ENCODE results near the gene HSBP1. TPM values are rescaled to one million over a fixed set of nuclear protein-coding genes. Genes with fewer than 3 reads are reported as not detected.

The HSBP1 gene
- total and polyA plus RNA-seq, 7 donors, result 7.5 to 40.6 (median 16.9) TPM

- Histone ChIP-seq H3K27ac (no peak overlapping the region), H3K4me3 (no peak overlapping the region), H3K36me3 (no peaks in the 10 kb centered on the region), H3K4me1 (no peaks in the 10 kb centered on the region), H3K9me3 (no peaks in the 10 kb centered on the region), H3K27me3 (no peaks in the 10 kb centered on the region)
- WGBS, 2 donors, result 51 to 75% methylated on average over 9 of the region's 9 CpGs
- TF ChIP-seq POLR2A (IDR thresholded peaks at IDR 0.05), result no peak
- TF ChIP-seq POLR2AphosphoS5 (IDR thresholded peaks at IDR 0.05), result no peak
- TF ChIP-seq EP300 (IDR thresholded peaks at IDR 0.05), result no peak
- TF ChIP-seq CTCF (IDR thresholded peaks at IDR 0.05), result no peak
- no peak for DNase-seq
- intact Hi-C loops (cut with DNase I), result no loop called here
These were observed 14.6 kb upstream of the HSBP1 start for GRCh38 chr16:83793179-83793578.

GRCh38 chr16:83794860-83795554, 12.8 kb upstream of the HSBP1 start:
- TF ChIP-seq POLR2A (IDR thresholded peaks at IDR 0.05), result no peak
- TF ChIP-seq EP300 (IDR thresholded peaks at IDR 0.05), result no peak
- no peak for TF ChIP-seq CTCF (IDR thresholded peaks at IDR 0.05)
- TF ChIP-seq POLR2AphosphoS5 (IDR thresholded peaks at IDR 0.05), result no peak
- intact Hi-C loops (cut with DNase I), result no loop called here
- WGBS, 2 donors, result 71 to 74% methylated on average over 10 of the region's 10 CpGs

GRCh38 chr16:83797013-83797412, 10.8 kb upstream of the HSBP1 start:
- DNase-seq, result no peak
- no peaks in the 10 kb centered on the region for H3K9me3 ChIP-seq
- H3K4me3 ChIP-seq, result no peak overlapping the region
- WGBS, 2 donors, result 30 to 63% methylated on average over 9 of the region's 9 CpGs
- H3K27ac ChIP-seq, result no peak overlapping the region
- peaks cover 0 to 2% (median 1%) of the 10 kb centered on the region in 4 donors for H3K4me1 ChIP-seq
- intact Hi-C loops (cut with DNase I), result no loop called here
- no peaks in the 10 kb centered on the region for H3K27me3 ChIP-seq
- no peaks in the 10 kb centered on the region for H3K36me3 ChIP-seq
- no peak for TF ChIP-seq EP300 (IDR thresholded peaks at IDR 0.05)
- TF ChIP-seq POLR2AphosphoS5 (IDR thresholded peaks at IDR 0.05), result no peak
- TF ChIP-seq CTCF (IDR thresholded peaks at IDR 0.05), result no peak
- TF ChIP-seq POLR2A (IDR thresholded peaks at IDR 0.05), result no peak

More at GRCh38 chr16:83794860-83795554, 12.8 kb upstream of the HSBP1 start:
- Histone ChIP-seq H3K27me3 (no peaks in the 10 kb centered on the region), H3K27ac (no peak overlapping the region), H3K9me3 (no peaks in the 10 kb centered on the region), H3K36me3 (no peaks in the 10 kb centered on the region), H3K4me3 (no peak overlapping the region), H3K4me1 (no peaks in the 10 kb centered on the region)
- DNase-seq, result no peak

- intact Hi-C loops (cut with DNase I), result no loop called here
- Histone ChIP-seq H3K9me3 (no peaks in the 10 kb centered on the region), H3K27me3 (no peaks in the 10 kb centered on the region), H3K36me3 (no peaks in the 10 kb centered on the region), H3K4me3 (no peak overlapping the region), H3K27ac (no peak overlapping the region), H3K4me1 (peaks cover 0 to 10% (median 2%) of the 10 kb centered on the region in 4 donors)
- no peak for TF ChIP-seq POLR2AphosphoS5 (IDR thresholded peaks at IDR 0.05)
- no peak for TF ChIP-seq POLR2A (IDR thresholded peaks at IDR 0.05)
- no peak for TF ChIP-seq EP300 (IDR thresholded peaks at IDR 0.05)
- TF ChIP-seq CTCF (IDR thresholded peaks at IDR 0.05), result no peak
- no peak for DNase-seq
- WGBS, 2 donors, result 78 to 79% methylated on average over 1 of the region's 1 CpG
These were observed 8.4 kb upstream of the HSBP1 start for GRCh38 chr16:83799336-83799735.

Data from sigmoid colon (tissue), 7 donors.